BLaER1 treated with 17β-estradiol and CSF1 and Interleukin-3, amounts not matched to agents 10 nM and 100 nM (cell line): ENCODE data around the gene ACOX3.

Experiments
- H3K27ac ChIP-seq, 11 experiments: shearing (Covaris generic); formaldehyde crosslinking; 2 replicates each; pipeline ENCODE4 v1.8.1; 2022
- H3K27me3 ChIP-seq, 11 experiments: shearing (Covaris generic); formaldehyde crosslinking; 2 replicates each; pipeline ENCODE4 v1.8.1; 2022
- H3K36me3 ChIP-seq, 11 experiments: shearing (Covaris generic); formaldehyde crosslinking; 2 replicates each; pipeline ENCODE4 v1.8.1; 2022
- H3K4me1 ChIP-seq, 10 experiments: shearing (Covaris generic); formaldehyde crosslinking; 2 replicates each; pipeline ENCODE4 v1.8.1; 2022
- H3K4me2 ChIP-seq, 11 experiments: shearing (Covaris generic); formaldehyde crosslinking; 2 replicates each; pipeline ENCODE4 v1.8.1; 2022
- H3K4me3 ChIP-seq, 10 experiments: shearing (Covaris generic); formaldehyde crosslinking; 2 replicates each; pipeline ENCODE4 v1.8.1; 2022
- H3K9ac ChIP-seq, 11 experiments: shearing (Covaris generic); formaldehyde crosslinking; 2 replicates each; pipeline ENCODE4 v1.8.1; 2022
- H3K9me3 ChIP-seq, 11 experiments: shearing (Covaris generic); formaldehyde crosslinking; replicated peaks in 1 of 11; 2 replicates each; pipeline ENCODE4 v1.8.1; 2022
- H4K20me1 ChIP-seq, 11 experiments: shearing (Covaris generic); formaldehyde crosslinking; 2 replicates each; pipeline ENCODE4 v1.8.1; 2022
- Cebpa-rat ChIP-seq, 11 experiments: shearing (Covaris generic); IDR thresholded peaks; 2 replicates each; pipeline ENCODE4 v1.8.1; 2022

The ACOX3 gene

DNA sequence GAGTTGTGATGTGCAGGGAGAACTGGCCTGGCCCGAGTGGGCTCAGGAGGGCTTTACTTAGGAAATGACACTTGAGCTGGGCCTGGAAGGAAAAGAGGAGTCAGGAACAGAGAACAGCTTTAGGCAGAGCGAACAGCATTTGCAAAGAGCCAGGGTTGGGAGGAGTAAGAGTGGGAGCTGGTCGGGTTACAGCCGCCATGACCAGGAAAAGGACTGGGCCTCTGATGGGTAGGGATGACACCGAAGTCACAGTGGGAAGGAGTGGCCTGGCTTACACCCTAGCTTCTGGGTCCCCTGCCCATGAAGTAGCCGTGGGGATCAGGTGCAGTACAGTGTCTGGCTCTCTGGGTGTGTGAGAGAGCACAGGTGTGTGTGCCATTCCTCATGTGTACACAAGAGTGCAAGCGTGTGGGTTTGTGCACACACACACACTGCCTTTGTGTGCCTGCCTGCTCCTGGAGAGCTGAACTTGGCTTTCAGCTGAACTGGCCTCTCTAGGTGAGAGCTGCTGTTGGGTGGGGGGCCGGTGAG lies 31.7 kb upstream of the ACOX3 start:
- Histone ChIP-seq H3K27ac (peak overlapping the region in 2 of 11 experiments; percentile 1 to 17; a peak in 1 of 22 replicates), H3K4me2 (peak overlapping the region in 9 of 11 experiments; percentile 93 to 99 (median 97); a peak in 18 of 22 replicates), H3K4me1 (peaks cover 40 to 96% (median 89%) of the 10 kb centered on the region in 10 experiments), H3K9me3 (no peaks in the 10 kb centered on the region), H3K9ac (peak overlapping the region in 4 of 11 experiments; percentile 73 to 83 (median 79); a peak in 3 of 22 replicates), H3K36me3 (peaks cover 12 to 21% (median 13%) of the 10 kb centered on the region in 11 experiments; a peak in 21 of 22 replicates), H3K4me3 (no peak overlapping the region), H4K20me1 (peaks cover 31 to 89% (median 57%) of the 10 kb centered on the region in 11 experiments; a peak in 20 of 22 replicates), H3K27me3 (peaks cover 0 to 13% (median 0%) of the 10 kb centered on the region in 11 experiments; a peak in 2 of 22 replicates)
- TF ChIP-seq Cebpa-rat (IDR thresholded peaks at IDR 0.05): no peak

DNA sequence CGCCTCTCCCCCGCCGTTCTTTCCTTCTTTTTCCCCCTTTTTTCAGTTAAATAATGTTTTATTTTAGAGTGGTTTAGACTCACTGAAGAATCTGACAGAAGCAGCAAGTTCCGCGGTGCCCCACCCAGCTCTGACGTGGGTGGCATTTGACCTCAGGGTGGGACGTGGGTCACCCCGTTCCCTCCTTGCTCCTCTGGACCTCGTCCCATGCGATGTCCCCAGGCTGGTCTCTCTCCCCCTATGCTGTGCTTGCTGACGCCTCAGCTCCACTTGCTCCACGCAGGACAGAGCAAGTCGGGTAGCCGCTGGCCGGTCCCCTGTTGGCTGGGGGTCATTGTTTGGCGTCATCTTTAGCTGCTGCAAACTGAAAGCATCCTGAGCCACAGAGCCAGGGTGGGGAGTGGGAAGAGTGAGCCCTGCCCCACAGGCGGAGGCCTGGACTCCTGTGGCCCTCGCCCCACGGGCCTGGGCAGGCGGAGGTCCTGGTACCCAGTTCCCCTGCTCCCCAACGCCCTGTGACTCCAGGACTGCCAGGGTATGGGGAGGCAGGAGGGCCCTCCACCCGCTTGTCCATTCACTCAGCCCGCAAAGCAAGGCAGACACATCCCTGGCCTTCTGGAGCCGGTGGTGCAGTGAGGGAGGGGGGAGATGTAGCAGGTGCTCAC lies 30.8 kb upstream of the ACOX3 start:
- Histone ChIP-seq H3K9ac (peak overlapping the region in 1 of 11 experiments; percentile 20; a peak in 1 of 22 replicates), H3K9me3 (no peaks in the 10 kb centered on the region), H4K20me1 (peaks cover 30 to 89% (median 58%) of the 10 kb centered on the region in 11 experiments; a peak in 20 of 22 replicates), H3K27me3 (peaks cover 0 to 13% (median 0%) of the 10 kb centered on the region in 11 experiments; a peak in 1 of 22 replicates), H3K4me2 (peak overlapping the region in 9 of 11 experiments; percentile 93 to 99 (median 97); a peak in 17 of 22 replicates), H3K4me1 (peaks cover 36 to 87% (median 80%) of the 10 kb centered on the region in 10 experiments), H3K4me3 (no peak overlapping the region), H3K27ac (peak overlapping the region in 1 of 11 experiments; percentile 11; a peak in 1 of 22 replicates), H3K36me3 (peaks cover 21 to 30% (median 22%) of the 10 kb centered on the region in 11 experiments)
- TF ChIP-seq Cebpa-rat (IDR thresholded peaks at IDR 0.05): no peak

DNA sequence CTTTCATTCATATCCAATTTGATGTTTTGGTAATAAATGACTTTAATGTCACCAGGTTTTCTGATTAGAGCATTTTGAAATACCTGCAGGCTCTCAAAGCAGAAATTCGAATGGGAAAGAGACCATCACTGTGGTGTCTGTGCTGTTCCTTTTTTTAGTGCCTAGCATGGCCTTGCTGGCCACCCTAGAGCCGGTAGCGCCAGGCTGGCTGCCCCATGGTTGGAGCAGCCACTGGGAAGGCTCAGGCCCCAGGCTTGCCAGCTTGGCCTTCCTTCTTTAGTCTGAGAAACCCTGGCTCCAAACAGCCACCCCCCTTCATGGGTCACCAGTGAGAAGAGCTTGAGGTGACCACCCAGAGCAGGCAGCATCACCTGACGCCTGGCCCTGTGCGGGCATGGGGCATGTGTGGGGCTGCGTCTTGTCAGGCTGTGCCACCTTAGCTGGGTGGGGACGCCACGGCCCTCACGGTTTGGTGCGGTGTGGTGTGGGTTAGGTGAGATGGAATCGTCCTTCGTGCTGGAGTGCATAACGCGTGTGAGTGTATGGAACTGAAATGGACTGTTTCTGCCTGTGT lies 30.0 kb upstream of the ACOX3 start:
- Histone ChIP-seq H3K4me1 (peaks cover 28 to 79% (median 72%) of the 10 kb centered on the region in 10 experiments), H3K9me3 (no peaks in the 10 kb centered on the region), H3K4me2 (peak overlapping the region in 9 of 11 experiments; percentile 93 to 99 (median 97); a peak in 16 of 22 replicates), H3K36me3 (peaks cover 29 to 38% (median 30%) of the 10 kb centered on the region in 11 experiments), H3K9ac (peak overlapping the region in 2 of 11 experiments; percentile 5 to 36; a peak in 1 of 22 replicates), H4K20me1 (peaks cover 25 to 91% (median 57%) of the 10 kb centered on the region in 11 experiments; a peak in 20 of 22 replicates), H3K27me3 (peaks cover 0 to 13% (median 0%) of the 10 kb centered on the region in 11 experiments; a peak in 1 of 22 replicates), H3K4me3 (no peak overlapping the region), H3K27ac (no peak overlapping the region; a peak in 1 of 22 replicates)
- TF ChIP-seq Cebpa-rat (IDR thresholded peaks at IDR 0.05): no peak

DNA sequence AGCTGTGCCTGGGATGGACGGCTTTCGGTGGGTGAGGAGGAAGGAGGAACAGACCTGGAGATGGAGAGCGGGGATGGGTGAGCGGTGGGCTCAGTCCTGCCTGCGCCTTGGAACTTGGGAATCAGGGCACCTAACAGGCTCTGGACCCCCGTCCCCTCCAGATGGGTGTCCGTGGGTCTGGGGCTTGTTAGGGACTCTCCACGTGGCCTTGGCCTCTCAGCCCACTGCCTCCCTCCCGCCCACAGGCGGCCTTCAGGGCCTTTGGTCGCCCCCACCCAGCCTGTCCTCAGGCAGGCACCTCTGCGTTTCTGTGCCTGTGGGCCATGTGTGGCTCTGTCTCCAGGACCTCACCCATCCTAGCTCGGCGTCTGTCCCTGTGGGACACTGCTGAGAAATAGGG lies 29.0 kb upstream of the ACOX3 start:
- peak overlapping the region in 1 of 10 experiments; percentile 2; a peak in 1 of 20 replicates for H3K4me3 ChIP-seq
- TF ChIP-seq Cebpa-rat (IDR thresholded peaks at IDR 0.05): no peak
- peak overlapping the region in 3 of 11 experiments; percentile 26 to 48 (median 40); a peak in 3 of 22 replicates for H3K9ac ChIP-seq
- peaks cover 18 to 69% (median 62%) of the 10 kb centered on the region in 10 experiments for H3K4me1 ChIP-seq
- no peaks in the 10 kb centered on the region for H3K9me3 ChIP-seq
- H3K27ac ChIP-seq: peak overlapping the region in 5 of 11 experiments; percentile 1 to 64 (median 50); a peak in 7 of 22 replicates
- peaks cover 39 to 48% (median 40%) of the 10 kb centered on the region in 11 experiments for H3K36me3 ChIP-seq
- peak overlapping the region in 10 of 11 experiments; percentile 44 to 99 (median 97); a peak in 19 of 22 replicates for H3K4me2 ChIP-seq
- H4K20me1 ChIP-seq: peaks cover 24 to 92% (median 57%) of the 10 kb centered on the region in 11 experiments; a peak in 20 of 22 replicates
- H3K27me3 ChIP-seq: peaks cover 0 to 7% (median 0%) of the 10 kb centered on the region in 11 experiments; a peak in 1 of 22 replicates

DNA sequence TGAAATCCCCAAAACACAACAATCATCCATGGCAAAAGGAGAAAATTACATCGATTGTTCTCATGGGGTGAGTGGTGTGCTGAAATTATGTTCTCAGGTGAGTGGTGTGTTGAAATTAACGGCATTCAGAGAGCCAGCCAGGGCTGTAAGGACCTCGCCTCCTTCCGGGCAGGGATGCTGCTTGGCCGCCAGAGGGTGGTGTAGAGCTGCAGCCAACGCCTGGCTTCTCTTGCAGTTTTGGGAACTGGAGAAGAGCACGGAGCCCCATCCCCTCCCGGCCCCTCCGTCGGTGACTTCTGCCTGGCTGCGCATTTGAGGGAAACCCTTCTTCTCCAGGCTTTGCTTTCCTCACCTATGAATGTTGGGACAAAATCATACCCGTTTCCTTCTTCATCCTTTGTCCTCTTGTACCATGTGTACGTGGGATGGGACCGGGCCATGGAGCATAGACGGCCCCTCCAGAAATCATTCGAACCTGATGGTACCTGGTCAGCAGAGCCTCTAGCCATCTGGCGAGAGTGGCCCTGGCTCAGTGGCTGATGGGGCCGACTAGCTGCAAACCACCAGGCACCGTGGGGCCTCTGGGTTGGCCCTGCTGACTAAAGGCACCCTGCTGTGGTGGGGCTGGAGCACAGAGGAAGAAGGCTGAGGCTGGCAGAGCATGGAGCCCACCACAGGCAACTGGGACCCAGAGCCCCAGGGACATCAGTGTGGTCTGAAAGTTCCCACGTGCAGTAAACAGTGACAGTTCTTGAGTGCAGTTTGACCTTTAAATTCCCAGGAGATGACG lies 28.4 kb upstream of the ACOX3 start:
- peak overlapping the region in 3 of 11 experiments; percentile 26 to 48 (median 40); a peak in 5 of 22 replicates for H3K9ac ChIP-seq
- H3K4me3 ChIP-seq: peak overlapping the region in 2 of 10 experiments; percentile 26; a peak in 3 of 20 replicates
- no peak for TF ChIP-seq Cebpa-rat (IDR thresholded peaks at IDR 0.05)
- H3K36me3 ChIP-seq: peaks cover 43 to 54% (median 46%) of the 10 kb centered on the region in 11 experiments
- peak overlapping the region; percentile 44 to 99 (median 97) for H3K4me2 ChIP-seq
- peaks cover 12 to 63% (median 56%) of the 10 kb centered on the region in 10 experiments for H3K4me1 ChIP-seq
- peak overlapping the region in 3 of 11 experiments; percentile 48 to 61 (median 50); a peak in 5 of 22 replicates for H3K27ac ChIP-seq
- peaks cover 21 to 90% (median 57%) of the 10 kb centered on the region in 11 experiments; a peak in 20 of 22 replicates for H4K20me1 ChIP-seq
- H3K9me3 ChIP-seq: no peaks in the 10 kb centered on the region
- H3K27me3 ChIP-seq: 0 out of 22 replicates have a peak, but pooled peaks cover 0 to 1% (median 0%) of the 10 kb centered on the region in 11 experiments

DNA sequence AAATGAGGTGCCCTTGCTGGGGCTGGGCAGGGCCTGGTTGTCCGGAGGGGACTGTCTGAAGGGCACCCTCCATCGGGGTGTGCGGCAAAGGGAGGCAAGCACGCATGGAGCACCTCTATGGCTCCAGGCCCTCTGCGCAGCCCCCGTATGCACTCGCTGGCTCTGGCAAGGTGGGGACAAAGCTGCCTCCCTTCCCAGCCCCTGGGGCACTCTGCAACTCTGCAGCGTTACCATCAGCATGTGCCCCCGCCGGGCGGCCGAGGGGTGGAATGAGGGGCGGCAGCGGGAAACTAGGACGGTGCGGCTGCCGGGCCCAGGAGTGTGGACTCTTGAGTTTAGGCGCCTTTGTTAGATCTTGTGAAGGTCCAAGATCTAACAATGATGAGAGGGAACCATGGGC lies 26.5 kb upstream of the ACOX3 start:
- no peak for TF ChIP-seq Cebpa-rat (IDR thresholded peaks at IDR 0.05)

DNA sequence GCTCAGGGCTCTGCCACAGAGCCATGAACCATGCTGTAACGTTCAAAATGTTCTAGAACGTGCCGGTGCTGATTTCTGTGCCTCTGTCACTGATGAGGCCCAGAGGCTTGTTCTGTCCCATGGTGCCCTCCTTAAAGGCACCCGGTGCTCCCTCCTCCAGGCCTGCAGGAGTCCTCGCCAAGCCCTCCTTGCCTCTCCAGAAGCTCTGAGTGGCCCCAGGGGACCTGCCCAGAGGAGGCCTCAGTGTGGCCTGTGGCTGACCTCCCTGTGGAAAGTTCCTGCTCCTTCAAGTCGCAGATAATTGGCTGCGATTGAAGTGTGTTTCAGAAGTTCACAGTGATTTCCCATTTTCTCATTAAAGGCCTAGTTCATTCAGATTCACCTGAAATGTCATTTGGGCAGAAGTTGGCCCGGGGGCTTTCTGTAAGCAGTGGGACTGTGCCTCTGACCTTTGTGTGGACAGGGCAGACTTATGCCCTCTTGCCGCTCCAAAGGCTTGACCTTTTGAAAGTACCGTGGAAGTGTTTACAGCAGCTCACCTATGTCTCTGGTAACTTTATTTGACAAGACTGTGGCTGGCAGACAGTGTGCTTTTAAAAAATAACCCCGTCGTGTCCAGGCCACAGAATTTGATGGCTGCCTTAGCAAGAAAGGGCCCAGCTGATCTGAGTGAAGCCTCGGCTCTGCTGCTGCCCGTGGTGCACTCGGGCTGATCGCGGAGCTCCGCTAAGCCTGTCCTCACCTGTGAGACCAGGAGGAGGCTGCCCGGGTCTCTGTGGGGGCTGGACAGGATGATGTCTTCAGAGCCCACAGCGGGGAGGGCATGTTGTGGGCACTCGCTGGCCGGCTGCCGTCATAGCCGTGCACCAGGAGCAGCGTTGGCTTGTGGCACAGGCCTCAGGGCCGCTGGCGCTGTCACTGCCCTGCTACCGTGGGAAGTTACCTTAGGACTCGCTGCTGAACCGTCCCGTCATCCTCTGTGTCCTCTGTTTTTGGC lies 25.4 kb upstream of the ACOX3 start:
- Histone ChIP-seq H3K9me3 (no peaks in the 10 kb centered on the region), H3K27me3 (no peaks in the 10 kb centered on the region), H3K36me3 (peaks cover 63 to 77% (median 71%) of the 10 kb centered on the region in 11 experiments), H3K9ac (no peak overlapping the region), H3K27ac (no peak overlapping the region), H4K20me1 (peaks cover 12 to 72% (median 48%) of the 10 kb centered on the region in 11 experiments; a peak in 20 of 22 replicates), H3K4me3 (no peak overlapping the region), H3K4me2 (no peak overlapping the region), H3K4me1 (peaks cover 3 to 38% (median 26%) of the 10 kb centered on the region in 10 experiments; a peak in 16 of 20 replicates)
- no peak for TF ChIP-seq Cebpa-rat (IDR thresholded peaks at IDR 0.05)

More for the DNA sequence above, 26.5 kb upstream of the ACOX3 start:
- peaks cover 53 to 66% (median 60%) of the 10 kb centered on the region in 11 experiments for H3K36me3 ChIP-seq
- no peak overlapping the region for H3K4me3 ChIP-seq
- no peak overlapping the region for H3K4me2 ChIP-seq
- no peaks in the 10 kb centered on the region for H3K9me3 ChIP-seq
- peaks cover 3 to 44% (median 37%) of the 10 kb centered on the region in 10 experiments; a peak in 16 of 20 replicates for H3K4me1 ChIP-seq
- H3K27ac ChIP-seq: no peak overlapping the region
- H3K9ac ChIP-seq: no peak overlapping the region
- H3K27me3 ChIP-seq: no peaks in the 10 kb centered on the region
- H4K20me1 ChIP-seq: peaks cover 12 to 75% (median 50%) of the 10 kb centered on the region in 11 experiments; a peak in 20 of 22 replicates
